Endothelial cell of umbilical vein (primary cell): Measurements from ENCODE around the gene CUL3.

Experiments used
- CTCF ChIP-seq, 2 donors: IDR thresholded peaks; 1 replicate in 1 of 2; 2 replicates in 1 of 2; pipeline ENCODE4 v1.5.1; 2011; ENCODE audit warnings: low read length in 2 of 2, mild to moderate bottlenecking in 2 of 2, moderate library complexity in 2 of 2, control low read depth in 1 of 2, inconsistent platforms in 1 of 2, low read depth in 1 of 2; ENCODE audit not compliant: insufficient read depth in 1 of 2; ENCODE audit errors: extremely low read depth in 1 of 2
- EZH2 ChIP-seq: IDR thresholded peaks from 2 replicates; pipeline ENCODE4 v1.6.1; 2012; ENCODE audit warnings: borderline replicate concordance, low read depth, mild to moderate bottlenecking, moderate library complexity, low read length, inconsistent platforms; ENCODE audit not compliant: severe bottlenecking
- FOS ChIP-seq: IDR thresholded peaks from 2 replicates; pipeline ENCODE4 v1.6.1; 2011; ENCODE audit warnings: mild to moderate bottlenecking, low read length, moderate library complexity, borderline replicate concordance; ENCODE audit not compliant: insufficient read depth
- MAX ChIP-seq: IDR thresholded peaks from 2 replicates; pipeline ENCODE4 v1.6.1; 2011; ENCODE audit not compliant: insufficient read depth, insufficient read length
- MYC ChIP-seq: IDR thresholded peaks from one replicate; pipeline ENCODE4 v1.6.1; 2011; ENCODE audit warnings: mild to moderate bottlenecking, low read depth, low read length
- POLR2A ChIP-seq: IDR thresholded peaks from 2 replicates; pipeline ENCODE4 v1.6.1; 2012; ENCODE audit warnings: low read depth, mild to moderate bottlenecking, control low read depth, low read length
- POLR2AphosphoS5 ChIP-seq: IDR thresholded peaks from 2 replicates; pipeline ENCODE4 v1.6.1; 2012; ENCODE audit warnings: low read depth, mild to moderate bottlenecking, control low read depth, low read length, moderate library complexity; ENCODE audit not compliant: insufficient read depth

GRCh38 chr2:224576088-224576715, 9.0 kb downstream of the CUL3 start:
- no peak for TF ChIP-seq POLR2A
- TF ChIP-seq CTCF (IDR thresholded peaks at IDR 0.05; ENCODE audit: extremely low read depth in 1 of 2, insufficient read depth in 1 of 2, low read depth in 1 of 2, low read length in 2 of 2), result no peak
- TF ChIP-seq POLR2AphosphoS5, result no peak
- TF ChIP-seq MAX, result no peak
- TF ChIP-seq EZH2, result no peak
- no peak for TF ChIP-seq FOS
- TF ChIP-seq MYC, result no peak
